Body of pancreas (tissue), 4 donors: Measurements from ENCODE around the gene MGLL.

Experiments
- POLR2A ChIP-seq, 3 donors: fragments of 450-650 bp; IDR thresholded peaks; one replicate each; pipeline ENCODE4 v1.6.1; 2016; ENCODE audit warnings: antibody characterized with exemption in 3 of 3, mild to moderate bottlenecking in 2 of 3
- TF ChIP-seq, protein P1 (sequence below), 7 experiments: fragments of 450-650 bp in 4 of 7; fragments of 200-600 bp in 3 of 7; sonication (generic) in 3 of 7; IDR thresholded peaks; one replicate each; pipeline ENCODE4 v1.5.1; 2016 to 2019; ENCODE audit warnings: antibody characterized with exemption in 7 of 7

DNA sequence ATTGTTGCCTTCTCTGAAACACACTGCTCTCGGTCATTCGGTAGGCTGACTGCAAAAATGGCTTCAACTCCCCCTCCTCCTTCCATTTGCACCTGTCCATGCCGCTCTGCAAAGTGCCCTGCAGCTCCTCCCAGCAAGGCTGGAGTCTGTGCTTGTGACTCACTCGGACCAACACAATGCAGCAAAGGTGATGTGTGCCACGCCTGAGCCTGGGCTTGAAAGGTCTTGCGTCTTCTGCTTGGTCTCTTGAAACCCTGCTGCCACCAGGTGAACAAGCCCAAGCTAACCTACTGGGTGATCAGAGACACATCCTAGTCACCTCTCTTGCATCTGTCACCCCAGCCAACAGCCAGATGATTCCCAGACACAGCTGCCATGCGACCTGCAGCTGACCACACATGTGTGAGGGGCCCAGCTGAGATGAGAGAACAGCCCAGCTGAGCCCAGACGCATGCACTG, 71.1 kb downstream of the MGLL start:
- TF ChIP-seq POLR2A (IDR thresholded peaks at IDR 0.05): no peak
- TF ChIP-seq, protein P1, sequence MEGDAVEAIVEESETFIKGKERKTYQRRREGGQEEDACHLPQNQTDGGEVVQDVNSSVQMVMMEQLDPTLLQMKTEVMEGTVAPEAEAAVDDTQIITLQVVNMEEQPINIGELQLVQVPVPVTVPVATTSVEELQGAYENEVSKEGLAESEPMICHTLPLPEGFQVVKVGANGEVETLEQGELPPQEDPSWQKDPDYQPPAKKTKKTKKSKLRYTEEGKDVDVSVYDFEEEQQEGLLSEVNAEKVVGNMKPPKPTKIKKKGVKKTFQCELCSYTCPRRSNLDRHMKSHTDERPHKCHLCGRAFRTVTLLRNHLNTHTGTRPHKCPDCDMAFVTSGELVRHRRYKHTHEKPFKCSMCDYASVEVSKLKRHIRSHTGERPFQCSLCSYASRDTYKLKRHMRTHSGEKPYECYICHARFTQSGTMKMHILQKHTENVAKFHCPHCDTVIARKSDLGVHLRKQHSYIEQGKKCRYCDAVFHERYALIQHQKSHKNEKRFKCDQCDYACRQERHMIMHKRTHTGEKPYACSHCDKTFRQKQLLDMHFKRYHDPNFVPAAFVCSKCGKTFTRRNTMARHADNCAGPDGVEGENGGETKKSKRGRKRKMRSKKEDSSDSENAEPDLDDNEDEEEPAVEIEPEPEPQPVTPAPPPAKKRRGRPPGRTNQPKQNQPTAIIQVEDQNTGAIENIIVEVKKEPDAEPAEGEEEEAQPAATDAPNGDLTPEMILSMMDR (IDR thresholded peaks at IDR 0.05): no peak
